ENCODE measurements around the gene NR4A3.
A peak's percentile ranks its signal among the peaks of the same experiment; 100 is the strongest.
"Not testable (repeated sequence)": the region's sequence is repeated elsewhere in the genome, so short reads cannot be mapped to it uniquely, and the experiment has no call there.

The NR4A3 gene

GRCh38 chr9:99821396-99822108 is at the start of gene NR4A3:
Gene NR4A3 (plus strand): TSS chr9:99821885. CDS start chr9:99828043, 6,158 bp downstream.
- peak; percentile 95 for DNase-seq (ENCODE audit: low spot score)

- DNase-seq (ENCODE audit: low spot score) = no peak
These were observed 48.1 kb upstream of the NR4A3 start for GRCh38 chr9:99773468-99774138.

GRCh38 chr9:99778308-99778707 is 43.4 kb upstream of the NR4A3 start:
- peak; percentile 67 for DNase-seq (ENCODE audit: low spot score)

DNA sequence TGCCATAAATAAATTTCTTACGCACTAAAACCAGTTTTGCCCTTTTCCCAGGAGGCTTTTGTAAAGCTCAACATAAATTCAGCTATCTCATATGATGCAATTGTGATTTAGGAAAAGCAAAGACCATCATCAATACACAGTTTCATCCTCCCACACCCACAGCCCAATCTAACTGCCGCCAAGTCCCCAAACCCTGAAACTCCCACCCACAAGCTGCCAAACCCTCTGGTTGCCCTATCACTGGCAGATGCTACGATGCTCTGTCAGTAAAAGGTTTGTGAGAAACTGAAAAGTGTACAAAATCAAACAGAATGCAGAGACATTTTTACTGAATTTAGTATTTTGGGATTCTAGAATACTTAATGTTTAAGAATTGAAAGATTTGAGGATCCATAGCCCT is 42.8 kb upstream of the NR4A3 start:
- DNase-seq (ENCODE audit: low spot score) = no peak

GRCh38 chr9:99779277-99779676 is 42.4 kb upstream of the NR4A3 start:
- no peak for DNase-seq (ENCODE audit: low spot score)

GRCh38 chr9:99782349-99782748 is 39.3 kb upstream of the NR4A3 start:
- DNase-seq (ENCODE audit: low spot score) = not testable (repeated sequence)

DNA sequence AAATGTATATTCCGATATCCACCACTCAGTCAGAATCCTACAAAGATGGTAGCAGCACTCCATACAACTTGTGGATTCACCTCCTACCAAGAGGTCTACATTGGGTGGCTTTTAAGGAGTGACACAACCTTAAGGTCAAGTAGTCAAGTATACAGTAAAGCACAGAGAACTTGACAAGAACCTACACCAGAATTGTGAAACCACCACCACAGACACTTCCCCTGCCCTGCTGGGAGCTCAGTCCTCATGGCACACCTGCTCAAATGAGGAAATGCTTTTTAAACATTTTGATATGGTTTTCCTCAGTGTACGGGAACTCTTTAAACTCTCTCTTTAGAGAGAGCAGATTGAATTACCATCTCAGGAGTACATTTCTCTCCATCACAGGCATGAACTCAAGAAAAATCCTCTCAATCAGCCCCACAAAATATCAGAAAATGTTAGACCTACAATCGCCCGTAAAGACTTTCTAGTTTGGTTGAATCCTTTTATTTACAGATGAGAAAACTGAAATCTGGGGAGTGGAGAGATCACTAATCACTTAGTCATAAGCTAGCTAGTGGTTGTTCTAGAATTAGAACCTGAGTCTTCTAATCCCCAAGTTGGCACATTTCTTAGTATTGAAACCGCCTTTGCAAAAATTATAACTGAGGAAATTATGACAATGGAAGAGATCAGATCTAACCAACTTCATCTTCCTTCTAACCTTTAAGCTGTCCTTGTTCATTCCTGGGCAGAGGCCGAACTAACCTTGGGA is 38.5 kb upstream of the NR4A3 start:
- DNase-seq (ENCODE audit: low spot score) = no peak

- no peak for DNase-seq (ENCODE audit: low spot score)
These were observed 37.9 kb upstream of the NR4A3 start for GRCh38 chr9:99783799-99784198.

DNA sequence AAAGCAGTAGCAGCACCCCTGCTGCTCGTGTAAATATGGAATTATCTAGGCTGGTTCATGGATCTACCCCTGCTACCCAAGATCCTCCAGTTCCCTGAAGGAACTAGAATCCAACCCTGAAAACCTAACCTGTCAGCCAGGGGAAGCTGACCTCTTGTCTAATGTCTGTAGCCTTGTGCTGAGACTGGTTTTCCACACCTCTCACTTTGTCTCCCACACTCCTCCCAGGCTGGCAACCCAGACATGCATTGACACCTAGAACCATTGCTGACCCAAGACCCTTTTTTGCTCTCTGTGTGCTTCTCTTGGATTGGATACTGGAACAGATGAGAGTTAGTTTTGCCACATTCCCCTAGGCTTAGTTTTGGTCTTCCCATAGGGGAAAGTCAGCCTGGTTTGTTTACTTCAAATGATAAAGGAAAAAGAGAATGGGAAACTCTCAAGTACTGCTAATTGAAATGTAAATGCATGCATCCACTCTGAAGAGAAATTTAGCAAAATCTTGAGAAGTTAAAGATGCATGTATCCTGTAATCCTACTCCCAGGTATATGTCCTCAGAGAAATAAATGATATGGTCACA is 36.6 kb upstream of the NR4A3 start:
- no peak for DNase-seq (ENCODE audit: low spot score)

- no peak for DNase-seq (ENCODE audit: low spot score)
These were observed 34.1 kb upstream of the NR4A3 start for GRCh38 chr9:99787556-99787955.

GRCh38 chr9:99793528-99793927 is 28.2 kb upstream of the NR4A3 start:
- DNase-seq (ENCODE audit: low spot score) = no peak

DNA sequence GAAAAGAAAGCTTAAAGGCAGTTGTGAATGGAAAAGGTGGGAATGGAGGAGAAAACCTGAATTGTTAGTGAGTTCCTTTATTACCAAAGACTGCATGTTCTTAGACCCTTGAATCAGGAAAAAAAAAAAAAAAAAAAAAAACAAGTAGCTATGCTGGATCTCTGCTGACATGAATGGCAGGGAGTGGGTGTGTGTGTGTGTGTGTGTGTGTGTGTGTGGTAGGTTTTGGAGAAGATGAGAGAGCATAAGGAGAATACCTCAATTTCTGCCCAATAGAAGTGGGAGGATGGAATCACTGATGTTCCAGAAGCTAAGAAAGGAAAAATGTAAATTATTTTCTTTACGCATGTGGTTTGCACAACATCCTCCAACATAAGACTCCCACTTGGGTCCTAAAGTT is 25.5 kb upstream of the NR4A3 start:
- no peak for DNase-seq (ENCODE audit: low spot score)

DNA sequence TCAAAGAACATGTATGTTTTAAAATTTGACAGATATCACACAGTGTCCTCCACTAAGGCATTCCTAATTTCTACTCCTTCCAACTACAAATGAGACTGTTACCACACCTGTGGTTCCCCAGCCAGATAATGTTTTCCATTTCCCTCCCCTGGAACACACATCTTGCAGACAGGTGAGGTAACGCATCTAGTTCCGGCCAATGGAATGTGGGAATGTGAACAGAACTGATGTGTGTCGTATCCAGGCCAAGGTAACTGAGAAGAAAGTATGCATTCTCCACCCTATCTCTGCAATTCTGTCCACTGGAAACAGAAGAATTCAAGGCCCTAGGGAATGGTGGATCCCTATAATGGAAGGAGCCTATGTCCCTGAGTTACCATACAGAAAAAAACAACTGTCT is 19.9 kb upstream of the NR4A3 start:
- no peak for DNase-seq (ENCODE audit: low spot score)

DNA sequence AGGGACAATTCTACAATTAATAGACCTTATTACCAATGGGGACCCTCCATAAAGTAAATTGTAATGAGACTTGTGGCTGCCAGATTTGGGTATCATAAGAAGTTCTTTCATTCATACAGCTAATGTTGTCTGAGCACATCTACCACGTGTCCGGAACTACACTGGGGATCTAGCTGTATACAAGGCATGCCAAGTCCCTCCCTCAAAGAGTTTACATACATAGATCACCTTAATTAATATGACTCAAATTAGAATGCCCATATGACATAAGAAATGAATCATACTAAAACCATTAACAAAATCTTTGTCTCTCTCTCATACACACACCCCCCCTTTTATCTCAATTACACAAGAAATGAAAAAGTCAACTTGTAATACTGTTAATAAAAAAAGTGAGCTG is 18.0 kb upstream of the NR4A3 start:
- DNase-seq (ENCODE audit: low spot score) = no peak

GRCh38 chr9:99807276-99807852 is 14.3 kb upstream of the NR4A3 start:
- peak; percentile 73 for DNase-seq (ENCODE audit: low spot score)

DNA sequence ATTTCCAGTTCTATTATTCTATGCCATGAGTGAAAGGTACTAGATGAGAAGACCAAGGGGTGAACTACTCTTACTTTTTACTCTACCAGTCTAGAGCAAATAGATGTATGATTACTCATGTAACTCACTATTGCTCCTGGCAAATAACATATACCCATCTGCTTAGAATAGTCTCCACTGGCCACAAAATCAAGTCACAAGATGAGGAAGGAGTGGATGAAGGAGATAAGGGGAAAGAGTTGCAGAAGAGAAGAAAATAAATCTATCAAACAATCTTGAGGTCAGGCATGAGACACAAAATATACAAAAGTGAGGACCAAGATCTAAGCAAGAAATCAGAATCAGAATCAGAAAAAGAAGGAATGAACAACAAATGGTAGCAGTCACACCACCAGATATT is 13.7 kb upstream of the NR4A3 start:
- DNase-seq (ENCODE audit: low spot score) = no peak

DNA sequence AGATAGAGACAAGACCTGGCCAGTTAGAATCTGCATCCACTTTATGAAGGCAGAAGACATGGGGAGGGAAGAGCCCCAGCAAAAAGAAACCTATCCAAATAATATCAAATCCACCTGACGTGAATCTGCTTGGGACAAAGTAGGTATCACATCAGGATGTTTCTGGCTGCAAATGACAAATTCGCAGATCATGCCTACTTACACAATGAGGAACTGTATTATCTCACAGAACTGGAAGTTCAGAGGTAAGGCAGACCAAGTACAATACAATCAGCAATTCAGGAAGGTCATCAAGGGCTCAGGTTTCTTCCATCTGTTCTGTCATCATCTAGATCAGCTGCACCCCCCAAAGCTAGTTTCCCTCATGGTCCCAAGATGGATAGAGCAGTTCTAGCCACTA is 13.2 kb upstream of the NR4A3 start:
- no peak for DNase-seq (ENCODE audit: low spot score)

- DNase-seq (ENCODE audit: low spot score) = no peak
These were observed 11.9 kb upstream of the NR4A3 start for GRCh38 chr9:99809586-99810319.

GRCh38 chr9:99811172-99811571 is 10.5 kb upstream of the NR4A3 start:
- DNase-seq (ENCODE audit: low spot score) = no peak

DNA sequence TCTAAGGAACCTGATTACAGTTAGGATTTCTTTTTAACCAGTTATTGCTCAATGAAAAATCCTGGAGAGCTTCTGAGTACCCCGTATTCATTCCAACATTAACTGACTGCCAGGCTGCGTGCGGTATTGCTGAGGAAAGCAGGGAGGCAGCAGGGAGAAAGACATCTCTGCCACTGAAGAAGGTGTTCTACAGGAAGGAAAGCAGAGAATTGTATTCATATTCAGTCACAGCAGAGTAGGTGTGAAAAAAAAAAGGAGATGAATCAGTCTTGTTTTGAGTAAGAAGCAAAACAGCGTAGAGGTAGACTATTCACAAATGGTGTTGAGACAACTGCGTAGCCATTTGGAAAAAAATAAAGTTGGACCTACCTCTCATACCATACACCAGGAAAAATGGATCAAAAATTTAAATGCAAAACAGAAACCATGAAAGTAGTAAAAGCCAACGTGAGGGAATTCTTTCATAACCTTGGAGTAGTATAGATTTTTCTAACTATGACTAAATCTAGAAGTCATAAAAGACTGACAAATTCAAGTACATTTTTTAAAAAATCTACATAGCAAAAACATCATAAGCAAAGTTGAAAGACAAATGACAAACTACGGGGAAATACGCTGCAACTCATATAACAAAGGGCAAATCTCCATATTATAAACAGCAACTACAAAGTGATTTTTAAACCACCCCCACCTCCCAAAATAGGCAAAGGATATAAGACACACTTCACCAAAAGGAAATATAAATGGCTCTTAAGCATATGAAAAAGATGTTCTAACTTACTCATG is 9.9 kb upstream of the NR4A3 start:
- no peak for DNase-seq (ENCODE audit: low spot score)

GRCh38 chr9:99813739-99814138 is 7.9 kb upstream of the NR4A3 start:
- DNase-seq (ENCODE audit: low spot score) = no peak

Measured in GM03348 (cell line).